CD14-positive monocyte (primary cell): ENCODE data around the gene ELF1. TPM values are rescaled to one million over a fixed set of nuclear protein-coding genes. Genes with fewer than 3 reads are reported as not detected.

Source experiments
- DNase-seq, 3 donors: peaks; one replicate each; pipeline ENCODE4 v3.0.0-alpha.2; 2011 to 2022
- H2AFZ ChIP-seq: 2 replicates; pipeline ENCODE4 v1.6.0; 2012; ENCODE audit warnings: mild to moderate bottlenecking, low read depth, low read length, inconsistent platforms; ENCODE audit not compliant: insufficient read depth, poor library complexity, severe bottlenecking
- H3K27ac ChIP-seq, 2 donors: 1 replicate in 1 of 2; 2 replicates in 1 of 2; pipeline ENCODE4 v1.5.1; 2012 to 2013; ENCODE audit warnings: low read length in 2 of 2, control low read depth in 1 of 2, inconsistent platforms in 1 of 2, low read depth in 1 of 2, mild to moderate bottlenecking in 1 of 2
- H3K27me3 ChIP-seq, 2 donors: one replicate each; pipeline versions ENCODE4 v1.6.0 to v1.6.1; 2011 to 2013; ENCODE audit warnings: low read length in 2 of 2; ENCODE audit not compliant: control insufficient read depth in 2 of 2, insufficient read depth in 2 of 2
- H3K36me3 ChIP-seq, 2 donors: replicated peaks in 1 of 2; 1 replicate in 1 of 2; 2 replicates in 1 of 2; pipeline versions ENCODE4 v1.5.1 to v1.6.1; 2012 to 2013; ENCODE audit warnings: low read length in 2 of 2, control low read depth in 1 of 2, inconsistent platforms in 1 of 2, mild to moderate bottlenecking in 1 of 2; ENCODE audit not compliant: insufficient read depth in 2 of 2, control insufficient read depth in 1 of 2
- H3K4me1 ChIP-seq, 2 donors: 1 replicate in 1 of 2; 2 replicates in 1 of 2; pipeline versions ENCODE4 v1.5.1 to v1.6.1; 2012 to 2013; ENCODE audit warnings: low read length in 2 of 2, control low read depth in 1 of 2, inconsistent platforms in 1 of 2, mild to moderate bottlenecking in 1 of 2, moderate library complexity in 1 of 2; ENCODE audit not compliant: insufficient read depth in 2 of 2, control insufficient read depth in 1 of 2
- H3K4me2 ChIP-seq: replicated peaks from 2 replicates; pipeline ENCODE3; 2012; ENCODE audit warnings: low read length, moderate library complexity, mild to moderate bottlenecking; ENCODE audit not compliant: poor library complexity, severe bottlenecking; ENCODE audit errors: extremely low read depth
- H3K4me3 ChIP-seq, 3 experiments: fragments of 200-600 bp in 1 of 3; sonication (generic) in 1 of 3; replicated peaks in 1 of 3; 1 replicate in 2 of 3; 2 replicates in 1 of 3; pipeline ENCODE4 v1.5.1; 2011 to 2013; ENCODE audit warnings: low read length in 3 of 3, mild to moderate bottlenecking in 3 of 3, control low read depth in 2 of 3, low read depth in 2 of 3, inconsistent platforms in 1 of 3, moderate library complexity in 1 of 3
- H3K79me2 ChIP-seq: 2 replicates; pipeline ENCODE4 v1.6.0; 2012; ENCODE audit warnings: mild to moderate bottlenecking, control low read depth, inconsistent platforms, low read length, moderate library complexity; ENCODE audit not compliant: insufficient read depth
- H3K9ac ChIP-seq: 2 replicates; pipeline ENCODE4 v1.6.0; 2017; ENCODE audit warnings: low read length, mild to moderate bottlenecking; ENCODE audit not compliant: insufficient read depth, poor library complexity, severe bottlenecking
- H3K9me3 ChIP-seq, 2 donors: replicated peaks in 1 of 2; 1 replicate in 1 of 2; 2 replicates in 1 of 2; pipeline versions ENCODE4 v1.5.1 to v1.6.1; 2012 to 2013; ENCODE audit warnings: low read length in 2 of 2, control low read depth in 1 of 2; ENCODE audit not compliant: control insufficient read depth in 1 of 2, insufficient read depth in 1 of 2
- H4K20me1 ChIP-seq: 2 replicates; pipeline ENCODE4 v1.6.0; 2012; ENCODE audit warnings: mild to moderate bottlenecking, low read length, control low read depth, moderate library complexity; ENCODE audit not compliant: insufficient read depth
- H3K27ac Mint-ChIP-seq, 7 donors: one replicate each; pipeline ENCODE4 v1.8.0; 2020; ENCODE audit warnings: mild to moderate bottlenecking in 7 of 7, mixed read lengths in 7 of 7, moderate library complexity in 6 of 7, inconsistent platforms in 2 of 7
- H3K27me3 Mint-ChIP-seq, 3 donors: one replicate each; pipeline ENCODE4 v1.8.0; 2021 to 2022; ENCODE audit warnings: low read depth in 3 of 3, mild to moderate bottlenecking in 3 of 3, mixed read lengths in 3 of 3, moderate library complexity in 3 of 3, inconsistent platforms in 1 of 3
- H3K36me3 Mint-ChIP-seq, 2 donors: one replicate each; pipeline ENCODE4 v1.8.0; 2020; ENCODE audit warnings: mixed read lengths in 2 of 2, inconsistent platforms in 1 of 2, mild to moderate bottlenecking in 1 of 2
- H3K4me1 Mint-ChIP-seq: one replicate; pipeline ENCODE4 v1.8.0; 2020; ENCODE audit warnings: mild to moderate bottlenecking, mixed read lengths
- H3K4me3 Mint-ChIP-seq, 2 donors: one replicate each; pipeline ENCODE4 v1.8.0; 2020; ENCODE audit warnings: mild to moderate bottlenecking in 2 of 2, mixed read lengths in 2 of 2, moderate library complexity in 1 of 2
- H3K9me3 Mint-ChIP-seq, 7 donors: one replicate each; pipeline ENCODE4 v1.8.0; 2020 to 2022; ENCODE audit warnings: mixed read lengths in 7 of 7, mild to moderate bottlenecking in 6 of 7, moderate library complexity in 6 of 7, inconsistent platforms in 2 of 7
- CTCF ChIP-seq: fragments of 200-600 bp; IDR thresholded peaks from one replicate; pipeline ENCODE4 v1.8.0; 2022; ENCODE audit warnings: antibody characterized with exemption, mild to moderate bottlenecking
- WGBS: methylation state at CpG from one replicate; pipeline ENCODE4 v1.1.5; 2013; ENCODE audit warnings: missing lambda C conversion rate; ENCODE audit not compliant: insufficient coverage; 5-methylcytosine and 5-hydroxymethylcytosine counted together
- intact Hi-C, 2 donors: fragments of 100-400 bp; cut with micrococcal nuclease; formaldehyde crosslinking; loops; one replicate each; pipeline versions ENCODE4 v1.15.0 to v1.15.1; 2023
- polyA plus RNA-seq, 3 donors: library from polyadenylated mRNA; depleted of rRNA in 1 of 3; unstranded in 2 of 3; stranded (reverse) in 1 of 3; fragments of 300-500 nt in 2 of 3; fragments of >200 nt in 1 of 3; fragmentation: Illumina TruSeq in 2 of 3; gene quantifications; 1 replicate in 2 of 3; 2 replicates in 1 of 3; pipeline ENCODE4 v1.2.3, GENCODE V29; 2012 to 2021

Gene ELF1
- polyA plus RNA-seq, 3 donors = 63.1 to 83.3 (median 83.3) TPM

- peaks cover 92% of the 10 kb centered on the region for H3K79me2 ChIP-seq
- no peak overlapping the region for H3K4me3 ChIP-seq
- H3K4me1 Mint-ChIP-seq = peaks cover 56% of the 10 kb centered on the region
- H3K36me3 ChIP-seq = no peaks in the 10 kb centered on the region
- H3K36me3 Mint-ChIP-seq = peaks cover 4 to 13% of the 10 kb centered on the region in 2 donors
- H3K4me3 Mint-ChIP-seq = no peak overlapping the region
- no peak for TF ChIP-seq CTCF
- intact Hi-C loops = loop anchor here in 1 of 2 donors (10.0 kb wide), 1 partner anchor 52 kb away; no protein-coding TSS in a partner anchor
- H3K27ac Mint-ChIP-seq = peak overlapping the region in 5 of 7 donors; percentile 35 to 81 (median 43)
- H3K27me3 Mint-ChIP-seq = peaks cover 0 to 4% (median 3%) of the 10 kb centered on the region in 3 donors
- no peaks in the 10 kb centered on the region for H3K9me3 ChIP-seq
- no peak for DNase-seq
- no peak overlapping the region for H3K4me2 ChIP-seq
- peaks cover 43 to 69% of the 10 kb centered on the region in 2 donors for H3K4me1 ChIP-seq
- H2AFZ ChIP-seq = no peak overlapping the region
- no peak overlapping the region for H3K9ac ChIP-seq
- no peaks in the 10 kb centered on the region for H3K27me3 ChIP-seq
- WGBS = 100% methylated on average over 2 of the region's 11 CpGs
- peaks cover 0 to 2% (median 0%) of the 10 kb centered on the region in 7 donors for H3K9me3 Mint-ChIP-seq
- peaks cover 58% of the 10 kb centered on the region for H4K20me1 ChIP-seq
- no peak overlapping the region for H3K27ac ChIP-seq
These were observed 38.0 kb upstream of the ELF1 start for GRCh38 chr13:41056826-41057711.

DNA sequence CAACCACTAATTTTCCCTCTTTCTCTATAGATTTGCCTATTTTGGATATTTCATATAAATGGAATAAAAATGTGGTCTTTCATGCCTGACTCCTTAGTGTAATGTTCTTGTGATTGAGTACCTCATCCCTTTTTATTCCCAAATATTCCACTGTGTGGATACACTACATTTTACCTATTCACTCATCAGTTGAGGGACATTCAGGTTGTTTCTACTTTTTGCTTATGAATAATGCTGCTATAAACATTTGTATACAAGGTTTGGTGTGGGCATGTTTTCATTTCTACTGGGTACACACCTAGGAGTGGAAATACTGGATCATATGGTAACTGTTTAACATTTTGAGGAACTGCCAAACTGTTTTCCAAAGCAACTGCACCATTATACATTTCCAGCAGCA lies 37.1 kb upstream of the ELF1 start:
- no peak for DNase-seq
- Histone ChIP-seq H3K79me2 (peaks cover 93% of the 10 kb centered on the region), H3K4me2 (no peak overlapping the region), H3K9me3 (no peaks in the 10 kb centered on the region), H3K9ac (no peak overlapping the region), H3K36me3 (no peaks in the 10 kb centered on the region), H2AFZ (no peak overlapping the region), H4K20me1 (peaks cover 58% of the 10 kb centered on the region), H3K4me3 (no peak overlapping the region), H3K27ac (no peak overlapping the region), H3K27me3 (no peaks in the 10 kb centered on the region), H3K4me1 (peaks cover 43 to 74% of the 10 kb centered on the region in 2 donors)
- H3K4me1 Mint-ChIP-seq = peaks cover 57% of the 10 kb centered on the region
- H3K36me3 Mint-ChIP-seq = peaks cover 4 to 17% of the 10 kb centered on the region in 2 donors
- no peak for TF ChIP-seq CTCF
- H3K4me3 Mint-ChIP-seq = no peak overlapping the region
- H3K27me3 Mint-ChIP-seq = peaks cover 0 to 4% (median 1%) of the 10 kb centered on the region in 3 donors
- intact Hi-C loops = loop anchor here in 1 of 2 donors (10.0 kb wide), 1 partner anchor 51 kb away; no protein-coding TSS in a partner anchor
- H3K27ac Mint-ChIP-seq = peak overlapping the region in 4 of 7 donors; percentile 9 to 43 (median 28)
- H3K9me3 Mint-ChIP-seq = peaks cover 0 to 2% (median 0%) of the 10 kb centered on the region in 7 donors
